ENCODE measurements around the gene ARHGEF6.

ARHGEF6 gene

DNA sequence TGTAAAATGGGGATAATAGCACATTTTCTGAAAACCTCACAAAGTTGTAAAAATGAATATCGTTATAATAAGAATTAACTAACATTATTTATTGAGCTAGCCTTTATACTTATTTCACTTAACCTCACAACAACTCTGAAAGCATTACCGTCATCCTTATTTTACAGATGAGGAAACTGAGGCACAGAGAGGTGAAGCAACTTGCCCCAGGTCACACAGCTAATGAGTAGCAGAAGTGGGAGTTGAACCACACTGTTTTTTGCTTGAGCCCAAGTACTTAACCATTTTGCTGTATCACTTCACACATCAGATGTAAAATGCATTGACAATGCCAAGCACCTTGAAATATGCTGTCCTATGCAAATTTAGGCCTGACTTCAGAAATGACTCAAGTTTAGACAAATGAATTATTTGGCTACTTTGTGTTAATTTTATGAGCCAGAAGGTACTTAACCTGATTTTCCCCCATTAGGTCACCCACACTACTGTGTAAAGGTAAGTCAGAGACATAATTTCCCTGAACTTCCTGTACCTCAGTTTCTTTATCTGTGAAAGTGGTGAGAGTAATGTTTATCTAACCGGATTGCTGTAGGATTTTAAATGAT lies 109.6 kb downstream of the ARHGEF6 start:
- TF ChIP-seq, protein P1, sequence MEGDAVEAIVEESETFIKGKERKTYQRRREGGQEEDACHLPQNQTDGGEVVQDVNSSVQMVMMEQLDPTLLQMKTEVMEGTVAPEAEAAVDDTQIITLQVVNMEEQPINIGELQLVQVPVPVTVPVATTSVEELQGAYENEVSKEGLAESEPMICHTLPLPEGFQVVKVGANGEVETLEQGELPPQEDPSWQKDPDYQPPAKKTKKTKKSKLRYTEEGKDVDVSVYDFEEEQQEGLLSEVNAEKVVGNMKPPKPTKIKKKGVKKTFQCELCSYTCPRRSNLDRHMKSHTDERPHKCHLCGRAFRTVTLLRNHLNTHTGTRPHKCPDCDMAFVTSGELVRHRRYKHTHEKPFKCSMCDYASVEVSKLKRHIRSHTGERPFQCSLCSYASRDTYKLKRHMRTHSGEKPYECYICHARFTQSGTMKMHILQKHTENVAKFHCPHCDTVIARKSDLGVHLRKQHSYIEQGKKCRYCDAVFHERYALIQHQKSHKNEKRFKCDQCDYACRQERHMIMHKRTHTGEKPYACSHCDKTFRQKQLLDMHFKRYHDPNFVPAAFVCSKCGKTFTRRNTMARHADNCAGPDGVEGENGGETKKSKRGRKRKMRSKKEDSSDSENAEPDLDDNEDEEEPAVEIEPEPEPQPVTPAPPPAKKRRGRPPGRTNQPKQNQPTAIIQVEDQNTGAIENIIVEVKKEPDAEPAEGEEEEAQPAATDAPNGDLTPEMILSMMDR (conservative IDR thresholded peaks at IDR 0.05; ENCODE audit: low read length) = no peak
- TF ChIP-seq EZH2phosphoT487 (IDR thresholded peaks at IDR 0.05; ENCODE audit: borderline replicate concordance) = no peak
- Histone ChIP-seq H4K20me1 (ENCODE audit: insufficient read depth, low read length, poor library complexity, severe bottlenecking) (no peaks in the 10 kb centered on the region), H3K27me3 (ENCODE audit: insufficient read depth, low read length, poor library complexity, severe bottlenecking) (no peaks in the 10 kb centered on the region), H3F3A (ENCODE audit: low read depth) (no peaks in the 10 kb centered on the region; the same call in 1 of the 2 replicates), H3K4me1 (ENCODE audit: insufficient read depth, low read length, poor library complexity, severe bottlenecking) (peaks cover 6% of the 10 kb centered on the region), H3K9me3 (ENCODE audit: insufficient read depth, low read depth, low read length) (no peaks in the 10 kb centered on the region), H2AFZ (ENCODE audit: low read length) (no peak overlapping the region), H3K79me2 (ENCODE audit: insufficient read depth, low read length) (no peaks in the 10 kb centered on the region), H3K36me3 (ENCODE audit: insufficient read depth, low read length) (peaks cover 43% of the 10 kb centered on the region), H3K9ac (ENCODE audit: low read depth, low read length, poor library complexity, severe bottlenecking) (no peak overlapping the region), H3K4me3 (ENCODE audit: low read length, poor library complexity, severe bottlenecking) (no peak overlapping the region), H3K4me2 (ENCODE audit: low read depth, low read length, poor library complexity, severe bottlenecking) (no peak overlapping the region), H3K9me2 (replicated peaks; ENCODE audit: low read depth, low read length) (no peaks in the 10 kb centered on the region)

DNA sequence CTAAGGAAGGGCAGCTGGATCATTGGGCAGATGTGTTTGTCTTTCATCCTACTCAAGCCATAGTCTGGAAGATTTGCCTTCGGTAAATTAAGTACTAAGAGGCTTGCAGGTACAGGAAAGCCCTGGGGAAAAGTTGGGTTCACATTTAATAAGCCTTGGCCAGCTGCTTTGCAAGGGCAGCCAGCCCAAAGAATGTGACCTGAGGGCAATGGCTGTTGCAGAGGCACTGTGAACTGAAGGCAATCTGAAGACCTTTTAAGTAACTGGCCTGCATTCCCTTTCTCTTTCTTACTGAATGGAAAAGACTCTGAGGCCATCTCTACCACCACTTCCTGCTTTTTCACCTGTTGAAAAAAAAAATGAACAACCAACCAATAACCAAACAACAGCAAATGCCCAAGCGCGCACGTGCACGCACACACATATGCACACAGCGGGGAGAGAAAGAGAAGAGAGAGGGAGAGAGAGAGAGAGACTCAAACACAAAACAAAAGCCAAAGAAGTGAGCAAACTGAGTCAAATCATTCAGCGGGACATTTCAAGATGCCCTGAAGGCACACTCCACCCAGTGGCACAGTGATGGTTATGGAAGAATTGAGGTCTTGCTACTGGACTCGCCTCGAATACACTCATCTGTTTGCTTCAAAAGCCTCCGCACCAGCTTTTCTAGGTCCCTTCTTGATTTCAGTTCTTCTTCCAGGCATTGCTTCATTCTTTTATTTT lies 113.1 kb downstream of the ARHGEF6 start:
- Histone ChIP-seq H4K20me1 (ENCODE audit: insufficient read depth, low read length, poor library complexity, severe bottlenecking) (no peaks in the 10 kb centered on the region), H3K4me2 (ENCODE audit: low read depth, low read length, poor library complexity, severe bottlenecking) (no peak overlapping the region), H3K79me2 (ENCODE audit: insufficient read depth, low read length) (no peaks in the 10 kb centered on the region), H3K4me1 (ENCODE audit: insufficient read depth, low read length, poor library complexity, severe bottlenecking) (no peaks in the 10 kb centered on the region), H3K27me3 (ENCODE audit: insufficient read depth, low read length, poor library complexity, severe bottlenecking) (no peaks in the 10 kb centered on the region), H3K9me2 (replicated peaks; ENCODE audit: low read depth, low read length) (no peaks in the 10 kb centered on the region), H3K36me3 (ENCODE audit: insufficient read depth, low read length) (peaks cover 53% of the 10 kb centered on the region), H3F3A (ENCODE audit: low read depth) (no peaks in the 10 kb centered on the region), H2AFZ (ENCODE audit: low read length) (no peak overlapping the region), H3K9me3 (ENCODE audit: insufficient read depth, low read depth, low read length) (no peaks in the 10 kb centered on the region), H3K9ac (ENCODE audit: low read depth, low read length, poor library complexity, severe bottlenecking) (no peak overlapping the region), H3K4me3 (ENCODE audit: low read length, poor library complexity, severe bottlenecking) (no peak overlapping the region)
- TF ChIP-seq, protein P1 (conservative IDR thresholded peaks at IDR 0.05; ENCODE audit: low read length) = no peak
- no peak for TF ChIP-seq EZH2phosphoT487 (IDR thresholded peaks at IDR 0.05; ENCODE audit: borderline replicate concordance)

GRCh38 chrX:136666088-136666487 lies 114.6 kb downstream of the ARHGEF6 start:
- Histone ChIP-seq H3K27me3 (ENCODE audit: insufficient read depth, low read length, poor library complexity, severe bottlenecking) (no peaks in the 10 kb centered on the region), H3F3A (ENCODE audit: low read depth) (no peaks in the 10 kb centered on the region), H3K79me2 (ENCODE audit: insufficient read depth, low read length) (no peaks in the 10 kb centered on the region), H3K36me3 (ENCODE audit: insufficient read depth, low read length) (peaks cover 44% of the 10 kb centered on the region), H3K9ac (ENCODE audit: low read depth, low read length, poor library complexity, severe bottlenecking) (no peak overlapping the region), H3K4me1 (ENCODE audit: insufficient read depth, low read length, poor library complexity, severe bottlenecking) (no peaks in the 10 kb centered on the region), H2AFZ (ENCODE audit: low read length) (no peak overlapping the region), H3K9me2 (replicated peaks; ENCODE audit: low read depth, low read length) (no peaks in the 10 kb centered on the region), H3K4me2 (ENCODE audit: low read depth, low read length, poor library complexity, severe bottlenecking) (no peak overlapping the region), H3K4me3 (ENCODE audit: low read length, poor library complexity, severe bottlenecking) (no peak overlapping the region), H3K9me3 (ENCODE audit: insufficient read depth, low read depth, low read length) (no peaks in the 10 kb centered on the region), H4K20me1 (ENCODE audit: insufficient read depth, low read length, poor library complexity, severe bottlenecking) (no peaks in the 10 kb centered on the region)
- TF ChIP-seq, protein P1 (conservative IDR thresholded peaks at IDR 0.05; ENCODE audit: low read length) = no peak
- TF ChIP-seq EZH2phosphoT487 (IDR thresholded peaks at IDR 0.05; ENCODE audit: borderline replicate concordance) = no peak

All from Loucy (cell line).